AG04450 (cell line): ENCODE measurements around the gene CAPN1. TPM values are rescaled to one million over a fixed set of nuclear protein-coding genes. Genes with fewer than 3 reads are reported as not detected.
"Not testable (repeated sequence)": the region's sequence is repeated elsewhere in the genome, so short reads cannot be mapped to it uniquely, and the experiment has no call there.

Experiments used
- CTCF ChIA-PET: fragments of 300-600, 350-600 bp; formaldehyde crosslinking; extraction: SDS; loops from one replicate; lab custom pipeline; 2022; ENCODE audit warnings: antibody characterized with exemption, inconsistent platforms; lab: Charles Lee
- POLR2A ChIA-PET: fragments of 350-600 bp; formaldehyde crosslinking; extraction: SDS; loops from one replicate; lab custom pipeline; 2021; ENCODE audit warnings: antibody characterized with exemption, inconsistent platforms; lab: Yijun Ruan, JAX
- DNase-seq: peaks from one replicate; pipeline ENCODE4 v3.0.0-alpha.2; 2011; ENCODE audit warnings: low read depth, low spot score
- H3K27ac ChIP-seq: one replicate; pipeline ENCODE4 v1.5.1; 2012; ENCODE audit warnings: low read depth, low read length, control low read depth
- H3K27me3 ChIP-seq: one replicate; pipeline ENCODE4 v1.6.0; 2012; ENCODE audit warnings: low read length; ENCODE audit not compliant: control insufficient read depth, insufficient read depth
- H3K4me3 ChIP-seq: 2 replicates; pipeline ENCODE4 v1.5.1; 2011; ENCODE audit warnings: mild to moderate bottlenecking, low read depth, low read length, control low read depth
- H3K9me3 ChIP-seq: 2 replicates; pipeline ENCODE4 v1.5.1; 2012; ENCODE audit warnings: low read length; ENCODE audit not compliant: control insufficient read depth, insufficient read depth
- polyA plus RNA-seq: library from polyadenylated mRNA; depleted of rRNA; stranded (reverse); fragments of >200 nt; gene quantifications from 2 replicates; pipeline ENCODE4 v1.2.3, GENCODE V29; 2011
- TF ChIP-seq, protein P1 (sequence below): IDR thresholded peaks from 2 replicates; pipeline ENCODE4 v1.5.1; 2011; ENCODE audit warnings: low read depth, low read length, control low read depth, inconsistent platforms

The CAPN1 gene
- polyA plus RNA-seq, 1 experiment = 84.1 TPM

DNA sequence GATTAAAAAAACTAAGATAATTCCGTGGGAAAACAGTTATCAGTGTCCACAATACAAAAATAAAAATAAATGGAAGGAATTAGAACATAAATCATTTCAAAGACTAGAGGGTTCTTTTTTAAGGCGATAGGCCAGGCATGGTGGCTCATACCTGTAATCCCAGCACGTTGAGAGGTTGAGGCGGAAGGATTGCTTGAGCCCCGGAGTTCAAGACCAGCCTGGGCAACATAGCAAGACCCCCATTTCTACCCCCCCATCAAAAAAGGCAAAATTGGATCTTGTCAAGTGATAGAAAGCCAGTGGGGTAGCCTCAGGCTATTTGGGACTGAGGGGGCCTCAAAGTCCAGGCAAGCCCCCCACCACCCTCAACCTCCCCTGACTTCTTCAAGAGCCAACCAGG, 59.4 kb downstream of the CAPN1 start:
- no peak overlapping the region for H3K4me3 ChIP-seq
- POLR2A ChIA-PET = interaction anchor here (0.7 kb wide), 1 partner anchor 113 kb away, joined by 12 read pairs; the partner anchor contains the start of gene TIGD3
- DNase-seq = no peak
- peaks cover 10% of the 10 kb centered on the region for H3K9me3 ChIP-seq
- no peak overlapping the region for H3K27ac ChIP-seq
- CTCF ChIA-PET = no interaction called here
- peaks cover 6% of the 10 kb centered on the region for H3K27me3 ChIP-seq
- TF ChIP-seq, protein P1, sequence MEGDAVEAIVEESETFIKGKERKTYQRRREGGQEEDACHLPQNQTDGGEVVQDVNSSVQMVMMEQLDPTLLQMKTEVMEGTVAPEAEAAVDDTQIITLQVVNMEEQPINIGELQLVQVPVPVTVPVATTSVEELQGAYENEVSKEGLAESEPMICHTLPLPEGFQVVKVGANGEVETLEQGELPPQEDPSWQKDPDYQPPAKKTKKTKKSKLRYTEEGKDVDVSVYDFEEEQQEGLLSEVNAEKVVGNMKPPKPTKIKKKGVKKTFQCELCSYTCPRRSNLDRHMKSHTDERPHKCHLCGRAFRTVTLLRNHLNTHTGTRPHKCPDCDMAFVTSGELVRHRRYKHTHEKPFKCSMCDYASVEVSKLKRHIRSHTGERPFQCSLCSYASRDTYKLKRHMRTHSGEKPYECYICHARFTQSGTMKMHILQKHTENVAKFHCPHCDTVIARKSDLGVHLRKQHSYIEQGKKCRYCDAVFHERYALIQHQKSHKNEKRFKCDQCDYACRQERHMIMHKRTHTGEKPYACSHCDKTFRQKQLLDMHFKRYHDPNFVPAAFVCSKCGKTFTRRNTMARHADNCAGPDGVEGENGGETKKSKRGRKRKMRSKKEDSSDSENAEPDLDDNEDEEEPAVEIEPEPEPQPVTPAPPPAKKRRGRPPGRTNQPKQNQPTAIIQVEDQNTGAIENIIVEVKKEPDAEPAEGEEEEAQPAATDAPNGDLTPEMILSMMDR = no peak

DNA sequence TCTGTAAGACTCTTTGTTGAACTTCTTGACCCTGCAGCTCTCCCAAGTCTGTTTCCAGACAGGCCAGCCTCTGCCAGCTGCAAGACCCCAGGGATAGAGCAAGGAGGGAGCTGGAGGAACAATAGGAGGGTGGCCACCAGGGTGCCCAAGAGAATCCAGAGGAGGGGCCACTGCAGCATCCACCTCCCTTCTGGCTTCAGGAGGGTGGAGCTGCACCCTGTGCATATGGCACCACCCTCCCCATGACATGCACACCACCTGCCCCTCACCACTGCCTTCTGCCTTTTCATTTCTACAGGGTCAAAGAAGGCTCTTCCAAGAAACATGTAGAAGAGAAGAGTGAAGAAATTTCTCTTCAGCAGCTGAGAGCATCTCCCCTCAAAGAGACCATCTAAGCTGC, 60.0 kb downstream of the CAPN1 start:
- H3K27me3 ChIP-seq = peaks cover 6% of the 10 kb centered on the region
- CTCF ChIA-PET = no interaction called here
- H3K27ac ChIP-seq = no peak overlapping the region
- H3K4me3 ChIP-seq = no peak overlapping the region
- TF ChIP-seq, protein P1 = no peak
- POLR2A ChIA-PET = no interaction called here
- DNase-seq = no peak
- peaks cover 10% of the 10 kb centered on the region for H3K9me3 ChIP-seq

DNA sequence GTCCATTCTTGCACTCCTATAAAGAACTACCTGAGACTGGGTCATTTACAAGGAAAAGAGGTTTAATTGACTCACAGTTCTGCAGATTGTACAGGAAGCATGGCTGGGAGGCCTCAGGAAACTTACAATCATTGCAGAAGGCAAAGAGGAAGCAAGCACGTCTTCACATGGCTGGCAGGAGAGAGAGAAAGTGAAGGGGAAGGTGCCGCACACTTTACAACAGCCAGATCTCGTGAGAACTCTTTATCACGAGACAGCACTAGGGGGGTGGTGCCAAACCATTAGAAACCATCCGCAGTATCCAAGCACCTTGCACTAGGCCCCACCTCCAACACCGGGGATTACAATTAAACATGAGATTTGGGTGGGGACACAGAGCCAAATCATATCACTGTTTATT, 60.7 kb downstream of the CAPN1 start:
- ChIA-PET POLR2A (no interaction called here), CTCF (no interaction called here)
- Histone ChIP-seq H3K9me3 (peaks cover 10% of the 10 kb centered on the region), H3K4me3 (no peak overlapping the region), H3K27me3 (peaks cover 6% of the 10 kb centered on the region), H3K27ac (no peak overlapping the region)
- DNase-seq = no peak
- TF ChIP-seq, protein P1 = no peak

DNA sequence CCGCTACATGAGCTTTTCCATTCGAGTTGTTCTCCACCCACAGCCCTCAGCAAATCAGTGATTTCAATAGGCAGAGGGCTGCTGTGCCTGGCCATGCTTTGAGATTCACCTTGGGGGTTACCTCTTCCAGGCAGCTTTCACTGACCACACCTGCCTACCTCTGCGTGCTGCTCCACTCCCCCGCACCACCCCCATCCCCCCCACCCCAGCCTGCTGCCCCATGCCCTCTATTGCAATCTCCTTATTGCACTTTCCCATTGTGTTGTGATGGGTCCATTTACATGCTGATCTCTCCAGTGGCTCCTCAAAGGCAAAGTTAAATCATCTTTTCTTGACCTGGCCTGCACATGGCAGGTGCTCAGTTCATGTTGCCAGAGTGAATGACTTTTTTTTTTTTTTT, 62.1 kb downstream of the CAPN1 start:
- TF ChIP-seq, protein P1 = no peak
- Histone ChIP-seq H3K27ac (no peak overlapping the region), H3K9me3 (peaks cover 10% of the 10 kb centered on the region), H3K4me3 (no peak overlapping the region), H3K27me3 (peaks cover 6% of the 10 kb centered on the region)
- CTCF ChIA-PET = no interaction called here
- POLR2A ChIA-PET = interaction anchor here (0.7 to 1.7 kb wide), 2 partner anchors 16 to 18 kb away, joined by 4 to 6 read pairs; partner anchors contain the start of gene POLA2
- no peak for DNase-seq

DNA sequence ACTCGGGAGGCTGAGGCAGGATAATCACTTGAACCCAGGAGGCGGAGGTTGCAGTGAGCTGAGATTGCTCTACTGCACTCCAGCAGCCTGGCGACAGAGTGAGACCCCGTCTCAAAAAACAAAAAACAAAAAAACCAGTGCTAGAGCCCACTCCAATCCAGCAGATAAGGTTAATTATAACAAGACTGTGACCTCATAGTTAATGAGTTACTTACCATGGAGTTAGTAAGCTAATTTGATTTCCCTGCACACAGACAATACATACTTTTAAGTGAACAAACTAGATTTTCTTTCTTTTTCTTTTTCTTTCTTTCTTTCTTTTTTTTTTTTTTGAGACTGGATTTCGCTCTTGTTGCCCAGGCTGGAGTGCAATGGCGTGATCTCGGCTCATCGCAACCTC, 63.3 kb downstream of the CAPN1 start:
- H3K4me3 ChIP-seq, POLR2A ChIA-PET, H3K27ac ChIP-seq, DNase-seq, H3K27me3 ChIP-seq, H3K9me3 ChIP-seq: not testable (repeated sequence)
- CTCF ChIA-PET = interaction anchor here (0.6 kb wide), 1 partner anchor 58 kb away, joined by 3 read pairs; no protein-coding TSS in a partner anchor
